Measurements from ENCODE around the gene TRIM14.

The TRIM14 gene

DNA sequence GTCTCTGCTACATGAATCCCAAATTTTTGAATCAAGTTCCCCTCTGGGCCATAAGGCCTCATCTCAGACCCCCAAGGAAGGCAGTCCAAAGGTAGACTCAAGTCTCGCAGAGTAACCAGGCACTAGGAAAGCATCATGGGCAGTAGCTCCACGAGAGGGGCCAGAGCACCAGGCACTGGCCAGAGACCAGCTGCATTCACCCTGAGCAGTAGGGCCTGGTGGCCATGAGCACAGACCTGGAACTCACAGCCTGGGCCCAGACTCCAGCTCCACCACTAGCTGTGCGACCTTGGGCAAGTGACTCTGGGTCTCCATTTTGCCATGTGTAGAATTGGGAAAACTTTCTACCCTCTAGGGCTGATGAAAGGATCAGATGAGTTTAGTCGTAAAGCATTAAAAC lies 34.0 kb downstream of the TRIM14 start:
- no peak overlapping the region for H3K27ac ChIP-seq
- TF ChIP-seq, protein P1, sequence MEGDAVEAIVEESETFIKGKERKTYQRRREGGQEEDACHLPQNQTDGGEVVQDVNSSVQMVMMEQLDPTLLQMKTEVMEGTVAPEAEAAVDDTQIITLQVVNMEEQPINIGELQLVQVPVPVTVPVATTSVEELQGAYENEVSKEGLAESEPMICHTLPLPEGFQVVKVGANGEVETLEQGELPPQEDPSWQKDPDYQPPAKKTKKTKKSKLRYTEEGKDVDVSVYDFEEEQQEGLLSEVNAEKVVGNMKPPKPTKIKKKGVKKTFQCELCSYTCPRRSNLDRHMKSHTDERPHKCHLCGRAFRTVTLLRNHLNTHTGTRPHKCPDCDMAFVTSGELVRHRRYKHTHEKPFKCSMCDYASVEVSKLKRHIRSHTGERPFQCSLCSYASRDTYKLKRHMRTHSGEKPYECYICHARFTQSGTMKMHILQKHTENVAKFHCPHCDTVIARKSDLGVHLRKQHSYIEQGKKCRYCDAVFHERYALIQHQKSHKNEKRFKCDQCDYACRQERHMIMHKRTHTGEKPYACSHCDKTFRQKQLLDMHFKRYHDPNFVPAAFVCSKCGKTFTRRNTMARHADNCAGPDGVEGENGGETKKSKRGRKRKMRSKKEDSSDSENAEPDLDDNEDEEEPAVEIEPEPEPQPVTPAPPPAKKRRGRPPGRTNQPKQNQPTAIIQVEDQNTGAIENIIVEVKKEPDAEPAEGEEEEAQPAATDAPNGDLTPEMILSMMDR (IDR thresholded peaks at IDR 0.05), result no peak
- no peak for TF ChIP-seq ZFX (IDR thresholded peaks at IDR 0.05; ENCODE audit: borderline replicate concordance)

DNA sequence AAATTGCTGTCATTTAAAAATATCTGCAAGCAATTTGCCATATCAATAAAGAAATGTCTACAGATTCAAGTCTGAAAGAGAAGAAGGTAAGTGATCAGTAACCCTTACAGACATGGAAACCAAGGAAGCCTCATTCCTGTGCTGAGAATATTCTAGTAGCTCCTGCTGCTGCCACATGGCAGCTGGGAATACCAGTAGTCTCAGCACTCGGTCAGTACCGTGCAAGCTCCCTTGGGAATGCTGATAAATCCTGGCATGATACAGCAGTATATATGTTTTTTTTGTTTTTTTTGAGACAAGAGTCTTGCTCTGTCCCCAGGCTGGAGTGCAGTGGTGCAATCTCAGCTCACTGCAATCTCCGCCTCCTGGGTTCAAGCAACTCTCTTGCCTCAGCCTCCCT lies 34.6 kb downstream of the TRIM14 start:
- H3K27ac ChIP-seq, result no peak overlapping the region

DNA sequence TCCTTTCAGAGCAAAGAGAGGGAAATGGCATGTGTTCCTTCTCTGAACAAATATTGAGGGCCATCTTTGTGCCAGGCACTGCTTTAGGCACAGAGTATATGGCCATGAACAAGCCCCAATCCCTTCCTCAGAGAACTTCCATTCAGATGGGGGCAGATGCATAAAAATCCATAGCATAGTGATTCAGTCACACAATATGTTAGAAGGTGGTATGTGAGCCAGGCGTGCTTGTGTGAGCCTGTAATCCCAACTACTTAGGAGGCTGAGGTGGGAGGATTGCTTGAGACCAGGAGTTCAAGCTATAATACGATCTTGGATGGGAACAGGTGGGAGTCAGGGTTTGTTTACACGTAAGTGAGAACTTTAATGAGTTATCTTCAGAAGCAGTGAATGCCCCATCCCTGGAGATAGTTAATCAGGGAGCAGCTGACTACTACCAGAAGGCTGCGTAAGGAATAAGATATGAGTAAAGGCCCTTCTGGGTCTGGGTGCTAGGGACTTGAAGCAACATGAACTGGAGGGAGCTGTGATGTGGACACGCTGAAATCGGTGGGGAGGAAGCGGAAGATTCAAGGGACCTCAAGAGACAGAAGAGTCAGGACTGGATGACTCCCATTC lies 35.3 kb downstream of the TRIM14 start:
- H3K27ac ChIP-seq, result no peak overlapping the region
- TF ChIP-seq, protein P1 (IDR thresholded peaks at IDR 0.05), result no peak
- no peak for TF ChIP-seq ZFX (IDR thresholded peaks at IDR 0.05; ENCODE audit: borderline replicate concordance)

More for the DNA sequence above, 34.6 kb downstream of the TRIM14 start:
- no peak for TF ChIP-seq ZFX (IDR thresholded peaks at IDR 0.05; ENCODE audit: borderline replicate concordance)
- TF ChIP-seq, protein P1 (IDR thresholded peaks at IDR 0.05), result no peak

DNA sequence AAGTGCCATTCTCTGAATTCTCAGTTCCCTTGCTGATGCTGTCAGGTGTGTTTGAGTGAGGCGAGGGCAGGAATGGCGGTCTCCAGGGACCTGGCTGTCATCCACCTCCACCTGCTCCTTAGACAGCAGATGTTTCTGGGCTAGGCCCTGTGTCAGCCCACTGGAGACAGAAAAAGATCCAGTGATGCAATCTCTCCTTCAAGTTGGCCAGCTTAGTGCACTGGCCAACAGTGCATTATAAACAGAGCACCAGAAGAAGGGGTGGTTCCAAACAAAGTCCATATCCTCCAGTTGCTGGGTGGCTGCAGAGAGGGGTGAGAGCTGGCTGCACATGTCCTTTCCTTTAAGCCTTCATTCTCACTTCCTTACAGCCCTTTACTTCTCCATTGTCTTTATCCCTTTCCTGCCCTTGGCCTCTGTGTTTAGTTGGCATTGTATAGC lies 35.9 kb downstream of the TRIM14 start:
- TF ChIP-seq ZFX (IDR thresholded peaks at IDR 0.05; ENCODE audit: borderline replicate concordance), result no peak
- TF ChIP-seq, protein P1 (IDR thresholded peaks at IDR 0.05), result no peak
- no peak overlapping the region for H3K27ac ChIP-seq

DNA sequence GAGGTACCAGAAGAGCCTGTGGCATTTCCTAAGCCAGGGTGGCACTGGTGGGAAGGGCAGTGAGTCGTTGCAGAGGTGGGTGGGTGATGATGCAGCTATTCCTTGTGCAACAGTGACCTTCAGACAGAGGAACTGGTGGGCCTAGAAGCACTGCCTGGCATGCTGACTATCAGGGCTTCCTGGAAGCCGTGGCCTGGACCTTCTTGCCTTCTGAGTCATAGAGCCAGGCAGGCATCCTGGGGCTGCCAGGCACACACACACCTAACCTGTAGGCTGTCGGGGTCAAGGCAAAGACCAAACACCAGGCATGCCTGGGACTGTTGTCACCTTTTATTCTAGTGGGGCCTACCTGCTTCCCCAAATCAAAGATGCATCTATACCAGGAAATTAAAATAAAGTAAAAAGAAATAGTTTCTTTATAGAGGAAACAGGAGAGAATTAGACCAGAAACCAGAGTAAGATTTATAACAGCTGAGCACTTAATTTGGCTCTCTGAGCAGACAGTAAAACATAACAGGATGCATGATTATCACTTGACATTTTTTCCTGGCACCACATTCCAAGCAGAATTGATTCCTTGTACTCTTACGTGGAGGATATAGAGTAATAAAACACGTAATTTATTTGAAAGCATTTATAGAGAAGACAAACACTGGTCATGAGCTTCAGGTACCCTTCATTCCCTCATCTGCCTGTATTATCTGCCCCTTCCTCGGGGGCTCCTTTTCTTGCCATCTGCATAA lies 37.4 kb downstream of the TRIM14 start:
- H3K27ac ChIP-seq, result no peak overlapping the region
- TF ChIP-seq ZFX (IDR thresholded peaks at IDR 0.05; ENCODE audit: borderline replicate concordance), result no peak
- TF ChIP-seq, protein P1 (IDR thresholded peaks at IDR 0.05), result no peak

DNA sequence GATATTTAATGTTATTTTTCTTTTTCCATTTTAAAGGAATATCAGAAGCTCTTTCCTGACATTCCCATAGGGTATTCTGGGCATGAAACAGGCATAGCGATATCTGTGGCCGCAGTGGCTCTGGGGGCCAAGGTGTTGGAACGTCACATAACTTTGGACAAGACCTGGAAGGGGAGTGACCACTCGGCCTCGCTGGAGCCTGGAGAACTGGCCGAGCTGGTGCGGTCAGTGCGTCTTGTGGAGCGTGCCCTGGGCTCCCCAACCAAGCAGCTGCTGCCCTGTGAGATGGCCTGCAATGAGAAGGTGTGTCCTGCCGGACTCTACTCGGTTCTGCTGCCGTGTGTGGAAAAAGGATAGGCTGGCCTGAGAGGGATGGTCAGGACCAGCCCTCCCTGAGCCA lies 38.2 kb downstream of the TRIM14 start:
- no peak for TF ChIP-seq ZFX (IDR thresholded peaks at IDR 0.05; ENCODE audit: borderline replicate concordance)
- TF ChIP-seq, protein P1 (IDR thresholded peaks at IDR 0.05), result no peak
- H3K27ac ChIP-seq, result no peak overlapping the region

DNA sequence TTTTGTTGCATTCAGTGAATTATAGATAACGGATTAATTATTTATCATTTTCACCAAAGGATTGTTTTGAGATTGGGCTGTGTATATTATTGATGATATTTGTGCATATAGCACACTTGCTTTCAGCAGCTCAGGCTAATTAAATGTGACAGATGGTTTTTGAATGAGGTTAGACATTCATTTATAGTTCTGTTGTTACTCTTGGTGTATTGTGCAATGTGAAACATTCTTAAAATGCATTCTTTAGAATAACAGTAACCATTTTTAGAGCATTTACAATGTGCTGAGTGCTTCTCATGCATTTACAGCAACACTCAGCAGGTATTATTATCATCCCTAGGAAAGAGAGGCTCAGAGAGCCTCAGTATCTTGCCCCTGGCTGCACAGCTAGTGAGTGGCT lies 38.7 kb downstream of the TRIM14 start:
- TF ChIP-seq, protein P1 (IDR thresholded peaks at IDR 0.05), result no peak
- no peak for TF ChIP-seq ZFX (IDR thresholded peaks at IDR 0.05; ENCODE audit: borderline replicate concordance)
- H3K27ac ChIP-seq, result no peak overlapping the region

All from 22Rv1 (cell line).